ENCODE results near the gene SOX11.

Gene SOX11

GRCh38 chr2:5673145-5674025, 18.8 kb upstream of the SOX11 start:
- H4K5ac ChIP-seq (ENCODE audit: low read length): no peak overlapping the region
- no peak overlapping the region for H3K23ac ChIP-seq (ENCODE audit: low read length)
- H3K18ac ChIP-seq (ENCODE audit: low read length): peak overlapping the region; percentile 12
- peaks cover 4% of the 10 kb centered on the region for H3K27me3 ChIP-seq (ENCODE audit: insufficient read depth, low read length, poor library complexity)
- H3K4me2 ChIP-seq (ENCODE audit: low read length): peak overlapping the region; percentile 42
- no CpG with 5 or more reads among the region's 58 CpGs for WGBS (ENCODE audit: extremely low coverage, insufficient coverage, low lambda C conversion rate)
- peak; percentile 33 for DNase-seq
- H3K36me3 ChIP-seq (ENCODE audit: control insufficient read depth, insufficient read depth, low read length): no peaks in the 10 kb centered on the region
- peak overlapping the region; percentile 44 for H3K56ac ChIP-seq (ENCODE audit: low read length)
- no peaks in the 10 kb centered on the region for H3K79me2 ChIP-seq (ENCODE audit: control insufficient read depth, insufficient read depth, low read length)
- H3K4ac ChIP-seq (ENCODE audit: low read depth, low read length): no peak overlapping the region
- H3K4me3 ChIP-seq (ENCODE audit: low read length): no peak overlapping the region
- no peak overlapping the region for H2BK120ac ChIP-seq (ENCODE audit: low read depth, low read length)
- no peak overlapping the region for H3K27ac ChIP-seq (ENCODE audit: low read depth, low read length)
- peak overlapping the region; percentile 7 for H3K9ac ChIP-seq (ENCODE audit: low read length)
- no peaks in the 10 kb centered on the region for H3K4me1 ChIP-seq (ENCODE audit: control insufficient read depth, low read depth, low read length)
- H2BK5ac ChIP-seq (ENCODE audit: low read length): no peak overlapping the region
- no peak overlapping the region for H4K8ac ChIP-seq (ENCODE audit: low read depth, low read length)
- no peaks in the 10 kb centered on the region for H3K79me1 ChIP-seq (ENCODE audit: low read length)
- H2AK5ac ChIP-seq (ENCODE audit: low read length): no peak overlapping the region
- no peak overlapping the region for H2BK15ac ChIP-seq (replicated peaks; ENCODE audit: low read depth)

- H2BK5ac ChIP-seq (ENCODE audit: low read length): no peak overlapping the region
- no peaks in the 10 kb centered on the region for H3K79me2 ChIP-seq (ENCODE audit: control insufficient read depth, insufficient read depth, low read length)
- H2AK5ac ChIP-seq (ENCODE audit: low read length): no peak overlapping the region
- no peak overlapping the region for H2BK120ac ChIP-seq (ENCODE audit: low read depth, low read length)
- WGBS (ENCODE audit: extremely low coverage, insufficient coverage, low lambda C conversion rate): no CpG with 5 or more reads among the region's 2 CpGs
- peak overlapping the region; percentile 44 for H3K56ac ChIP-seq (ENCODE audit: low read length)
- H4K5ac ChIP-seq (ENCODE audit: low read length): no peak overlapping the region
- no peak overlapping the region for H3K27ac ChIP-seq (ENCODE audit: low read depth, low read length)
- H3K9ac ChIP-seq (ENCODE audit: low read length): no peak overlapping the region
- H3K23ac ChIP-seq (ENCODE audit: low read length): no peak overlapping the region
- H3K4ac ChIP-seq (ENCODE audit: low read depth, low read length): no peak overlapping the region
- no peak overlapping the region for H2BK15ac ChIP-seq (replicated peaks; ENCODE audit: low read depth)
- no peak overlapping the region for H3K18ac ChIP-seq (ENCODE audit: low read length)
- H3K4me1 ChIP-seq (ENCODE audit: control insufficient read depth, low read depth, low read length): no peaks in the 10 kb centered on the region
- H3K36me3 ChIP-seq (ENCODE audit: control insufficient read depth, insufficient read depth, low read length): no peaks in the 10 kb centered on the region
- H4K8ac ChIP-seq (ENCODE audit: low read depth, low read length): no peak overlapping the region
- no peak overlapping the region for H3K4me3 ChIP-seq (ENCODE audit: low read length)
- peak; percentile 62 for DNase-seq
- peak overlapping the region; percentile 42 for H3K4me2 ChIP-seq (ENCODE audit: low read length)
- H3K27me3 ChIP-seq (ENCODE audit: insufficient read depth, low read length, poor library complexity): peaks cover 4% of the 10 kb centered on the region
- H3K79me1 ChIP-seq (ENCODE audit: low read length): no peaks in the 10 kb centered on the region
Measured at GRCh38 chr2:5674026-5674340, 18.2 kb upstream of the SOX11 start.

- no peak for DNase-seq
- no peak overlapping the region for H2AK5ac ChIP-seq (ENCODE audit: low read length)
- no peaks in the 10 kb centered on the region for H3K36me3 ChIP-seq (ENCODE audit: control insufficient read depth, insufficient read depth, low read length)
- H3K4me2 ChIP-seq (ENCODE audit: low read length): no peak overlapping the region
- WGBS (ENCODE audit: extremely low coverage, insufficient coverage, low lambda C conversion rate): no CpG with 5 or more reads among the region's 2 CpGs
- H2BK15ac ChIP-seq (replicated peaks; ENCODE audit: low read depth): no peak overlapping the region
- H3K9ac ChIP-seq (ENCODE audit: low read length): no peak overlapping the region
- peaks cover 4% of the 10 kb centered on the region for H3K27me3 ChIP-seq (ENCODE audit: insufficient read depth, low read length, poor library complexity)
- H3K56ac ChIP-seq (ENCODE audit: low read length): no peak overlapping the region
- H3K79me2 ChIP-seq (ENCODE audit: control insufficient read depth, insufficient read depth, low read length): no peaks in the 10 kb centered on the region
- no peak overlapping the region for H2BK120ac ChIP-seq (ENCODE audit: low read depth, low read length)
- H3K27ac ChIP-seq (ENCODE audit: low read depth, low read length): no peak overlapping the region
- no peaks in the 10 kb centered on the region for H3K4me1 ChIP-seq (ENCODE audit: control insufficient read depth, low read depth, low read length)
- H3K18ac ChIP-seq (ENCODE audit: low read length): no peak overlapping the region
- no peak overlapping the region for H3K23ac ChIP-seq (ENCODE audit: low read length)
- H3K4me3 ChIP-seq (ENCODE audit: low read length): no peak overlapping the region
- no peak overlapping the region for H3K4ac ChIP-seq (ENCODE audit: low read depth, low read length)
- no peak overlapping the region for H4K5ac ChIP-seq (ENCODE audit: low read length)
- no peak overlapping the region for H2BK5ac ChIP-seq (ENCODE audit: low read length)
- H3K79me1 ChIP-seq (ENCODE audit: low read length): no peaks in the 10 kb centered on the region
- H4K8ac ChIP-seq (ENCODE audit: low read depth, low read length): no peak overlapping the region
Measured at GRCh38 chr2:5677133-5677532, 15.1 kb upstream of the SOX11 start.

GRCh38 chr2:5683471-5683870, 8.7 kb upstream of the SOX11 start:
- no peaks in the 10 kb centered on the region for H3K27me3 ChIP-seq (ENCODE audit: insufficient read depth, low read length, poor library complexity)
- no peak overlapping the region for H3K18ac ChIP-seq (ENCODE audit: low read length)
- H2BK15ac ChIP-seq (replicated peaks; ENCODE audit: low read depth): no peak overlapping the region
- no peak for DNase-seq
- no peak overlapping the region for H3K4ac ChIP-seq (ENCODE audit: low read depth, low read length)
- no CpG with 5 or more reads among the region's 6 CpGs for WGBS (ENCODE audit: extremely low coverage, insufficient coverage, low lambda C conversion rate)
- no peaks in the 10 kb centered on the region for H3K36me3 ChIP-seq (ENCODE audit: control insufficient read depth, insufficient read depth, low read length)
- H3K4me2 ChIP-seq (ENCODE audit: low read length): no peak overlapping the region
- H2BK5ac ChIP-seq (ENCODE audit: low read length): no peak overlapping the region
- H4K5ac ChIP-seq (ENCODE audit: low read length): no peak overlapping the region
- H4K8ac ChIP-seq (ENCODE audit: low read depth, low read length): no peak overlapping the region
- H3K4me3 ChIP-seq (ENCODE audit: low read length): no peak overlapping the region
- no peak overlapping the region for H2AK5ac ChIP-seq (ENCODE audit: low read length)
- no peaks in the 10 kb centered on the region for H3K79me2 ChIP-seq (ENCODE audit: control insufficient read depth, insufficient read depth, low read length)
- H3K23ac ChIP-seq (ENCODE audit: low read length): no peak overlapping the region
- no peaks in the 10 kb centered on the region for H3K4me1 ChIP-seq (ENCODE audit: control insufficient read depth, low read depth, low read length)
- H3K56ac ChIP-seq (ENCODE audit: low read length): no peak overlapping the region
- H3K79me1 ChIP-seq (ENCODE audit: low read length): no peaks in the 10 kb centered on the region
- no peak overlapping the region for H3K27ac ChIP-seq (ENCODE audit: low read depth, low read length)
- no peak overlapping the region for H3K9ac ChIP-seq (ENCODE audit: low read length)
- H2BK120ac ChIP-seq (ENCODE audit: low read depth, low read length): no peak overlapping the region

- Histone ChIP-seq H2BK5ac (ENCODE audit: low read length) (no peak overlapping the region), H2BK120ac (ENCODE audit: low read depth, low read length) (no peak overlapping the region), H3K4ac (ENCODE audit: low read depth, low read length) (no peak overlapping the region), H2BK15ac (replicated peaks; ENCODE audit: low read depth) (no peak overlapping the region), H3K79me1 (ENCODE audit: low read length) (no peaks in the 10 kb centered on the region), H3K18ac (ENCODE audit: low read length) (no peak overlapping the region), H3K56ac (ENCODE audit: low read length) (no peak overlapping the region), H4K8ac (ENCODE audit: low read depth, low read length) (no peak overlapping the region), H4K5ac (ENCODE audit: low read length) (no peak overlapping the region), H3K27ac (ENCODE audit: low read depth, low read length) (no peak overlapping the region), H2AK5ac (ENCODE audit: low read length) (no peak overlapping the region), H3K4me3 (ENCODE audit: low read length) (no peak overlapping the region), H3K23ac (ENCODE audit: low read length) (no peak overlapping the region), H3K36me3 (ENCODE audit: control insufficient read depth, insufficient read depth, low read length) (no peaks in the 10 kb centered on the region), H3K27me3 (ENCODE audit: insufficient read depth, low read length, poor library complexity) (no peaks in the 10 kb centered on the region), H3K9ac (ENCODE audit: low read length) (no peak overlapping the region), H3K79me2 (ENCODE audit: control insufficient read depth, insufficient read depth, low read length) (no peaks in the 10 kb centered on the region), H3K4me1 (ENCODE audit: control insufficient read depth, low read depth, low read length) (no peaks in the 10 kb centered on the region), H3K4me2 (ENCODE audit: low read length) (no peak overlapping the region)
- DNase-seq: no peak
- WGBS (ENCODE audit: extremely low coverage, insufficient coverage, low lambda C conversion rate): no CpG with 5 or more reads among the region's 9 CpGs
Measured at GRCh38 chr2:5685225-5685624, 7.0 kb upstream of the SOX11 start.

- no peaks in the 10 kb centered on the region for H3K4me1 ChIP-seq (ENCODE audit: control insufficient read depth, low read depth, low read length)
- no peaks in the 10 kb centered on the region for H3K36me3 ChIP-seq (ENCODE audit: control insufficient read depth, insufficient read depth, low read length)
- no peak overlapping the region for H4K5ac ChIP-seq (ENCODE audit: low read length)
- no peak overlapping the region for H3K18ac ChIP-seq (ENCODE audit: low read length)
- H3K56ac ChIP-seq (ENCODE audit: low read length): no peak overlapping the region
- no peak overlapping the region for H2AK5ac ChIP-seq (ENCODE audit: low read length)
- no peak overlapping the region for H3K9ac ChIP-seq (ENCODE audit: low read length)
- no peak overlapping the region for H2BK5ac ChIP-seq (ENCODE audit: low read length)
- H3K23ac ChIP-seq (ENCODE audit: low read length): no peak overlapping the region
- no peak overlapping the region for H3K4me2 ChIP-seq (ENCODE audit: low read length)
- H3K79me2 ChIP-seq (ENCODE audit: control insufficient read depth, insufficient read depth, low read length): no peaks in the 10 kb centered on the region
- H3K79me1 ChIP-seq (ENCODE audit: low read length): no peaks in the 10 kb centered on the region
- WGBS (ENCODE audit: extremely low coverage, insufficient coverage, low lambda C conversion rate): no CpG with 5 or more reads among the region's 1 CpG
- H3K27me3 ChIP-seq (ENCODE audit: insufficient read depth, low read length, poor library complexity): no peaks in the 10 kb centered on the region
- no peak overlapping the region for H4K8ac ChIP-seq (ENCODE audit: low read depth, low read length)
- H3K4me3 ChIP-seq (ENCODE audit: low read length): no peak overlapping the region
- H2BK120ac ChIP-seq (ENCODE audit: low read depth, low read length): no peak overlapping the region
- H2BK15ac ChIP-seq (replicated peaks; ENCODE audit: low read depth): no peak overlapping the region
- H3K27ac ChIP-seq (ENCODE audit: low read depth, low read length): no peak overlapping the region
- no peak overlapping the region for H3K4ac ChIP-seq (ENCODE audit: low read depth, low read length)
- no peak for DNase-seq
Measured at GRCh38 chr2:5686068-5686467, 6.1 kb upstream of the SOX11 start.
